HG03342 (cell line): ENCODE data around the gene CEND1.

ENCODE experiments used
- ATAC-seq: cut with Tn5 transposase; IDR thresholded peaks from one replicate; pipeline ENCODE4 v1.9.1; 2021; ENCODE audit warnings: mild to moderate bottlenecking, moderate library complexity; ENCODE audit not compliant: unreplicated experiment

CEND1 gene

DNA sequence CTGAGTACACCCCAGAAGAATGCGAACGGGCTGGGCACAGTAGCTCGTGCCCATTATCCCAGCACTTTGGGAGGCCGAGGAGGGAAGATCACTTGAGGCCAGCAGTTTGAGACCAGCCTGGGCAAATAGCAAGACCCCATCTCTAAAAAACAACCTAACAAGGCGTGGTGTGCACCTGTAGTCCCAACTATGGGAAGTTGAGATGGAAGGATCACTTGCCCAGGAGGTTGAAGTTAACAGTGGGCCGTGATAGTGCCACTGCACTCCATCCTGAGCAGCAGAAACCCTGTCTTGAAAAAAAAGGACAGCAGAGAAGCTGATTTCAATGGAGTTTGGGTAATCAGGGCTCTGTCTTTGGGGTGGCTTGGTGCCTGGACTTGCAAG, 23.2 kb upstream of the CEND1 start:
- no peak for ATAC-seq

GRCh38 chr11:812390-812789, 22.5 kb upstream of the CEND1 start:
- ATAC-seq, result no peak

DNA sequence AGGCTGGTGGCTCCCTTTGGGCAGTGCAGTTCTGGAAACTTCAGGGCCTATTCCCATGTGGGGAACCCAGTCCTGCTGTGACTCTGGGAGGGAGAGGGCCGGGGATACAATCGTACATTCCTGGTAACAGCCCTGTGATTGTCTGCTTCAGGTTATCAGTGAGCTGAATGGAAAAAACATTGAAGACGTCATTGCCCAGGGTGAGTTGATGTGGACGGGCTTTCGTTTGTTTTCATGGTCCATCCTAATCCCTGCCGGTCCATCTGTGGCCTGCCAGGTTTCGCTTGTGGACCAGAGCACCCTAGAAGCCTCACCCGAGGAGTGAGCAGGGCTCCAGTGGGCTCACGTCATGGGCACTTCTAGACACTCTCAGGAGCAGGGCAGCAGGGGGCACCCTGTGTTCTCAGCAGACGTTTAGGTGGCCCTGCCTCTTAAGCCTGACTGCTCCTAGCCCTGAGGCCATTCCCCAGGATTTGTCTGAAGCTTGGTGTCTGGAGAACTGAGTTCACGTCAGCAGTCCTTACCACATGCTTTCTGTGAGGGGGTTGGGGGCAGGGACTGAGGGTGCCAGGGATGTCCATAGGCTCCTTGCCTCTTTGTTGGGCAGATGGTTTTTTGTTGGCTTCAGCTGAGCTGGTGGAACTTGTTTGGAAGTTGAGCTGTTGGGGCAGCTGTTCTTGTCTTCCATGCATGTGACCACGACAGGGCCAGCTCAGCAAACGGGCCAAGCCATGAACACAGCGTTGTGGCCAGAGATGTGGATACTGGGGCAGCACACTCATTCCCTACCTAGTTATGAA, 21.8 kb upstream of the CEND1 start:
- ATAC-seq, result no peak

DNA sequence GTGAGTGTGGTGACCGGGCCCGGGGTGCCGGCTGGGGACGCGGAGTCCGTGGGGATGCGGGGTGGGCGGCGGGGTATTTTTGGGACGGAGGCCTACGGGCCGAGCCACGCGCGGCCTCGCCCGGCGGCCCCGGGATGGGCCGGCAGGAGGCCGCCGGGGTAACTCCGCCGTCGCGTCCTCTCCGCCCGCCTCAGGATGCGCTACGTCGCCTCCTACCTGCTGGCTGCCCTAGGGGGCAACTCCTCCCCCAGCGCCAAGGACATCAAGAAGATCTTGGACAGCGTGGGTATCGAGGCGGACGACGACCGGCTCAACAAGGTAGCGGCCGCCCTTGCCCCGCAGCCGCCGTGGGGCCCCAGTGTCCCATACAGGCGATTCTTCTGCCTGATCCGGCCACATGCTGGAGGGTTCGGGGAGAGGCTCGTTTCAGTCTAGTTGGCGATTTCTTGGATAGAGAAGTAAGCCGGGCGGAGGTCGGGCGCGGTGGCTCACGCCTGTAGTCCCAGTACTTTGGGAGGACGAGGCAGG, 20.2 kb upstream of the CEND1 start:
- no peak for ATAC-seq

DNA sequence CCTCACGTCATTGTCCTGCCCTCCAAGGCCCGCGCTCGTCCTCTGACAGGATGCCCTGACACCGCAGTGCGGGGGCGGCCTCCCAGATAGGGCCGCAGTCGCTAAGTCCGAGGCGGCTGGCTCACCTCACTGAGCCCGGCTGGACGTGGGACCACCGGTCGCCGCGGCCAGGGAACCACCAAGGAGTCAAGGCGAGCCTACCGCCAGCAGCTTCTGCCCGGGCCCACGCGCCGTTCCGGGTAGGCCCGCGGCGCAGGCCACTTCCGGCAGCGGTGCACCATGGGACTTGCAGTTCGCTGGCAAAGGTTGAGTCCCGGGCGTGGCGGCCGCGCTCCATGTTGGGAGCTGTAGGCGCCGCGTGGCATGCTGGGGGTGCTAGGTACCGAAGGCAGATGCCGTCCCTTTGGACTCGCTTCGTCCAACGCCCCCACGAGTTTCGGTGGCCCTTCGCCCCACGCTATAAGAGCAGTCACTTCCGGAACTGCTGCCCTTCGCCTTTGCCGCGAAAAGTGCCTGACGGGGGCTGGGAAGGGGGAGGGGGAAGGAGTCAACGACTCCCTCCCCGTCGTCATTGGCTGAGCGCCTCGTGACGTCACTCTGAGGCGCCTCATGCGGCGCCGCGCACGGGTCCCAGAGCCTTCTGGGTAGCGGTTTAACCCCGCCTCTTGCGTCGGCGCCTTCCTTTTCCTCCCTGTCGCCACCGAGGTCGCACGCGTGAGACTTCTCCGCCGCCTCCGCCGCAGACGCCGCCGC, 19.6 kb upstream of the CEND1 start, which contains the start of gene RPLP2:
Gene RPLP2, plus strand, starts transcription at position 681 of the 753 bp plus-strand sequence. CDS start 268 bp downstream, outside the sequence.
- peak; percentile 70 for ATAC-seq

GRCh38 chr11:808427-809286, 18.8 kb upstream of the CEND1 start:
- ATAC-seq, result no peak

- no peak for ATAC-seq
These were observed 14.7 kb upstream of the CEND1 start for GRCh38 chr11:804599-804964.

DNA sequence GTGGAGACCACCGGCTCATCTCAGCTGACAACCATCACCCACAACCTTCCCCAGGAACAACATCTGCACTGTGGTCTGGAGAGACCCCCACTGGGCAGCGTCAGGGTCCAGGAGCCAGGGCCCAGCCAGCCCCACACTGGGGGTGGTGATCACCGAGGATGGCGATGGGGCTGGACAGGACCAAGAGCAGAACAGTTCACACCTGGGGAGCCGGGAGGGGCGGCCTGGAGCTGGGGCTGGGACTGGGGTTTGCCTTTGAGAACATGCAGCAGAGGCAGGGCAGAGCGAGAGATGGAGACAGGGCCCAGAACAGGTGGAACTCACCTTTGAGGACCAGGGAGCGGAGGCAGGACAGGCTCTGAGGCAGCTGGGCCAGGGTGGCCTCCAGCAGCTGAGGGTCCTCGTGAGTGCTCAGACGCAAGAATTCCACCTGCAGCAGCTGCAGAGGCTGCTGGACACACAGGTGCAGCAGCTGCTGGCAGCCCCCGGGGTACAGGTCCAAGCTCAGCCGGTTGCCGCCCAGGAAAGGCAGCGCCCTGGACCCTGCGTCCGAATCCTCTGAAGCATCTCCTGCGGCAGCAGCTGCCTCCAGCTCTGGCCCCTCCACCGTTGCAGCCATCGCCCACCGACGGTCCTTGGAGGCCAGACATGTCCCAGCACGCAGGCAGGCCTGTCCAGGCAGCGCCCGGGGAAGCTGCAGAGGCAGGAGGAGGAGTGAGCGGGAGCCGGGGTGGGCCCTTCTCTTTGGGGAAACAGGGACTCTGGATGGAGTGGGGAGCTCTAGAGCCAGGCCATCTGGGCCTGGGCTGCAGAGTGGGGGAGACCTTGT, 14.1 kb upstream of the CEND1 start:
- no peak for ATAC-seq

DNA sequence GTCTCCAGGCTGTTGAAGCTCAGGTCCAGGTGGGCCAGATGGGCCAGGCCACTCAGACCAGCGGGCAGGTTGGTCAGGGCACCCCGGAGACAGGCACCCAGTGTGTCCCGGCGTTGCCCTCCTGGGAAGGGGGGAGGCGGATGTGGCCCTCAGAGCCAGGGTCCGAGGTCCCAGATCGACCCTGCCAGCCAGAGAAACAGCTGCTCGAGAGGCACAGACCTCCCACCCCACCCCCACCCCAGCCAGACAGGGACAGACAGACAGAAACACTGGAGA, 13.5 kb upstream of the CEND1 start:
- no peak for ATAC-seq

DNA sequence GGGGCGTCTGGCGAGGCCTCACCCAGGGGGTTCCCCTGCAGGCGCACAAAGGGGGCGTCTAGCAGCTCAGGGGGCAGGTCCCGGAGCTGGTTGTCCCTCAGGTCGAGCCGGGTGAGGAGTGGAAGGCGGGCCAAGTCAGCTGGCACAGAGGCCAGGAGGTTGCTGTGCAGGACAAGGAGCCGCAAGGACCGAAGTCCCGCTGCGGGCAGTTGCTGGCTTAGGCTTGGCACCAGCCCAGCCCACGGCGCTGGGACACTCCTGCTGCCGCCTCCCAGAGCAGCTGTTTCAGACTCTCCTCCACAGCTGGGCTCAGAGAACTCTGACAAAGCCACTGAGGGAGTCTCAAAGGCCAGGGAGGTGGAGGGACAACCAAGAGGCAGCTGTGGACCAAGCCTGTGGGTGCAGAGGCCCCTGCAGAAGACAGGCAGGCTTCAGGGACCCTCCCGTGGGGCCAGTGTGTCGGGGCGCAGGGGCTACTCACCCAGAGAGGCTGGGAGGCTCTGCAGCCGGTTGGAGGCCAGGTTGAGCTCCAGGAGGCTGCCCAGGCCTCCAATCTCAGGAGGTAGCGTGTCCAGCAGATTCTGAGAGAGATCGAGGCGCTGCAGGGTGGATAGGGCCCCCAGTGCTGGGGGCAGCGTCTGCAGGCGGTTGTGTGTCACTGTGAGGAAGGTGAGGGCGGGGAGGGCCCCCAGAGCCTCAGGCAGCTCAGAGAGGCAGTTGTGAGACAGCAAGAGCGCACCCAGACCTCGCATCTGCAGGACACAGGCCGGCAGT, 13.0 kb upstream of the CEND1 start:
- no peak for ATAC-seq

DNA sequence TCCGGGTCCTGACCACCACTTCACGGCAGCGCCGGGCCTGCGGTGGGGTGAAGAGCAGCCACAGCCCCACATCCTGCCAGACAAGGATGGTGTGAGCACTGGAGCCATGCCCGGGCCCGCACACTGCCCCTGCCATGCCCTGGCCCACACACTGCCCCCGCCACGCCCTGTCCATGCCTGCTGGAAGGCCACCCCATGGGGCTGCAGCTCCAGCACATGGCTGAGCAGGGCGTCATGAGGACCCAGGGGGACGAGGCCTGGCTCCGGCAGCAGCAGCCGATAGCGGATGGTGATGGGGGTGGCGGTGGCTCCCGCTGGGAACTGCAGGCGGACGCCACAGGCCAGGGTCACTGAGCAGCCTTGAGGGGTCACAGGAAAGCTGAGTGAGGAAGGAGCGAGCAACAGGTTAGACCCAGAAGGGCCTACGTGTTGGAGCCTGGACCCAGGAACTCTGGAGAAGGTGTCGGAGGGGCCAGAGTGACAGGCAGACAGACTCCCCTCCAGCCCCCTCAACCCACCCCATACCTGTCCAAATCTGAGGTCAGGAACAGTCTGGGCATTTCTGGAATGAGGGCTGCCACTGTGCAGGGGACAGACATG, 12.2 kb upstream of the CEND1 start:
- ATAC-seq, result no peak

DNA sequence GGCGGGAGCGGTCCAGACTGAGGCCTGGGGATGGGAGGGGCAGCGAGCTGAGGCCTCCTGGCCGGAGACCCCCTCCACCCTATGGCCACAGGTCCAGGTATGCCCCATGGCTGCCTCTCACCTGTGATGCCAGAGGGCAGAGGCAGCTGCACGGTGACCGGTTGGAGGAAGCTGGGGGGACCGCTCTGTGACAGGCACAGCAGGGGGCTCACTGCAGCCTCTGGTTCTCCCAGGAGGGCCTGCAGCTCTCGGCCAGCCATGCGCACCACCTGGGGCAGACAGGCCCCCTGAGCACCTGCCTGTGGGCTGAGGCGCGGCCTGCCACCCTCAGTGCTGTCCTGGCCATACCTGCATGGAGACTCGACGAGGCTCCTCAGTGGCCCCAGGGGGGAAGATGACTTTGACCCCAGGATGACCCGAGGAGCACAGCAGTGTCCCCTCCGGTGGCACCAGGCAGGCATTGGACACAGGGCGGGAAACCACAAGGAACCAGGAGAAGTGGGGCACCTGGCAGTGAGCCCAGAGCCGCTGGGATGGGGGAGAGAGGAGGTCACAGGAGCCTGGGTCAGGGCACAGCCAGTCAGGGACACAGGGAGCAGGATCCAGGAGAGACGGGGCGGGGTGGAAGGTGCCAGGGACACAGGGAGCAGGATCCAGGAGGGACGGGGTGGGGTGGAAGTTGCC, 11.3 kb upstream of the CEND1 start:
- ATAC-seq, result no peak

DNA sequence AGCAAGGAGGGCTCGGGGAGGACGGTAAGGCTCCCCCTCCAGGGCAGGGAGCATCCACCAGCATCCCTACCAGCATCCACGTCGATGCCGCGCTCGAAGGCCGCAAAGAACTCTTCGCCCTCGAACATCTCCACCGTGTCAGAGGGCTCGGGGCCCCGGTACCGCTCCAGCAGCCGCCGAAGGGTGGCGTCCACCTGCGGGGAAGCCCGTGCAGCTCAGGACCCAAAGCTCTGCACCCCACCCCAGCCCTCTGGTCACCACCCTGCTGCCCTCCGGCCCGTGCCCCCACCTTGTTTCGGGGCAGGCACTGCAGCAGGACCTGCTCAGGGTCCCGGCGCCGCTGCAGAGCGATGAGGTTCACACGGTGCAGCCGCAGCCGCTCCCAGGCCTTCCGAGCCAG, 10.6 kb upstream of the CEND1 start:
- ATAC-seq, result no peak

GRCh38 chr11:799641-800316, 9.9 kb upstream of the CEND1 start:
- no peak for ATAC-seq

DNA sequence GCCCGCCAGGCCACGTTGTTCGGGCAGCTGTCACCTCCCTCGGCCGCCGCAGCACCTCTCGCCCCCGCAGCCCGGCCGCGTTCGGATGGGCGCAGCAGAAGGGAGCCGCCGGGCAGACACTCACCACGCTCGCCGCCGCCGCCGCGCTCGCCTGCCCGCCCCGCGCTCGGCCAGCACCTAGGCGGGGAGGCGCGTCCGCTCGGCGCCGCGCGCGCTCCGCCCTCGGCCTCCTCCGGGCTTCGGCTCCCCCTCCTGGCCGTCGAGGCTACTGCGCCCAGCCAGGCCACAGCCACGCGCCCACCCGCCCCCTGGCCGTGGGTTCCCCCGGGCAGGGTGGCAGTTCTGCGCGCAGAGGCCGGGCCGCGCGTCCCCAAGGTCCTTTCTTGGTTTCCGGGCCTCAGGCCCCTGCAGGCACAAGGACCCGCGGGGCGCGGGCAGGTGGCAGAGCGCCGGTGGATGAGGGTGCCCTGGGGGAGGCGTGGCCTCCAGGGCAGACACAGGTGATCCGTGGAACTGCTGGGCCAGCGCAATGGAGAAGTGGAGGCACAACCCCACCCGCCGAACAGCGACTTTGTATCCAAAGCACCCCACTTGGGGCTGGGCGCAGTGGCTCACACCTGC, 8.3 kb upstream of the CEND1 start, which contains the start of gene SLC25A22:
Gene SLC25A22, minus strand, starts transcription at position 189 of the 621 bp plus-strand sequence. CDS start 3,275 bp downstream, outside the sequence.
- peak; percentile 58 for ATAC-seq

DNA sequence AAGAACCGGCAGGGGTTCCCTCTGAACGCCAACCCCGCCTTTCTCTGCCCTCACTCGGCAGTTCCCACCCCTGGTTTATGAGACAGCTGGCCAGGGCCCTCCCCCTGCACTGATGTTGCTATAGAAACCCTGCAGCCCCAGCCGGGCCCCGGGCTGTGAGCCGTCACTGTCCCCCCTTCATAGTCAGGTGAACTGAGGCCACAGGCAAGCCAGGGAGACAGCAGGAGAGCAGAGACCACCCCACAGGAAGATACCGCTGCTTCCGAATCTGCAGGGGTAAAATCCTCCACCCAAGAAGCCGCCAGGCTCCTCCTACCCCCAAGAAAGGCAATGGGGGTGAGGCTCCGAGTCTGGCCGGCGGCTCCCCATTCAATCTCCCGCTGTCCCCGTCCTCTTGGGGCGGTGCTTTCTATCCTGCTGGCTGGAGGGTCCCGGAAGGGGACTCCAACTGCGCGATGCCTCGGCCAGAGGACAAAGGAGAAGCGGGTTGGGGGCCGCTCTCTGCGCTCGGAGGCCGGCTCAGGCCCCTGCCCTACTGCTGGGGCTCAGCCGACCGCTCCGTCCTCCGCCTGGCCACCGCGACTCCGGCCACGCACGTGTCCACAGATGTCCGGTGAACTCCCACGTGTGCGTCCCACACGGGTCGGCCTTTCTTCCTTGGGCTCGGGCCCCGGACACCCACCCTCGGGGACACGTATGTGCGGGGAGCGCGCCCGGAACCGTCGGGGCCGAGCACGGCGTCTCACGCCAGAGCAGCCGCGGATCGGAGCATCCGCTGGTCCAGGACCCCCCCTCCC, 7.6 kb upstream of the CEND1 start:
- ATAC-seq, result peak; percentile 42
